Measurements from ENCODE around the gene FGD4.
"Not testable (repeated sequence)": the region's sequence is repeated elsewhere in the genome, so short reads cannot be mapped to it uniquely, and the experiment has no call there.

FGD4 gene

DNA sequence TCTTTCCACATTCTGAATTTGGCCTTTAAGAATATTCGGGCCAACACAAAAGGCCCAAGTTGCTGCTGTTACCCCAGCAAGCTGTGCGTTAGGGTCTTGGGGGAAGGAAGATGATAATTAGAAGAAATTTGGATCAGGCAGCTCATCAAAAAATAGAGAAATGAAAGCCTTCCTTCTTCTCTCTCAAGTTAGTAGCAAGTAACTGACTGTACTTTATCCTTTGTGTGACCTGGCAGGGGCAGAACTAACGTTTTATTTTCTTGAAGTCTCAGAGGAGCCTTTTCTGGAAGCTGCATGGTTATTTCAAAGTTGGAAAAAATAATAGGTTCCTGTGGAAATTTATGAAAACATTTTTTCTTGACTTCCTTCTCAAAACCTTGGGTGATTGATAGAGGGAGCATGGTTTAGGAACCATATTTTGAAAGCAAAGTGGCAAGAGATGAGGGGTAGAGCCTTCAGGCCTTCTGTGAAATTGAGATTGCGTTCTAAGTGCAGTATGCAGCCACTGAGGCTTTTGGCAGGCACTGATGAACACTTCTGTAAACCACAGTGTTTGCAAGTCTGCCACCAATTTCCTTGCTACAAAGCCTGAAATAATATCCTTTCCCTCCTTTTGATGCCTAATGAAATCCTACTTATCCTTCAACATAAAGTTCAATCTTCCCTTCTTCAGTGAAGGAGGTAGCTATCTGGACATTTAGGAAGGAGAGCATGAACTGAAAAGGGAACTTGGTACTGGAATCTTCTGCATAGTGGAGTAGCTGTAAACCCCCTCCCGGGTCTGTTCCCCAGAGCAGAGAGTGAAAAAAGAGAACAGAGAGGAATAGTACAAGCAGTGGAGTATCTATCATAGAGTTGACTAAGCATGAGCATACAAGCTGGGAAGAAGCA is 123.2 kb downstream of the FGD4 start:
- DNase-seq (ENCODE audit: low read depth) = no peak

DNA sequence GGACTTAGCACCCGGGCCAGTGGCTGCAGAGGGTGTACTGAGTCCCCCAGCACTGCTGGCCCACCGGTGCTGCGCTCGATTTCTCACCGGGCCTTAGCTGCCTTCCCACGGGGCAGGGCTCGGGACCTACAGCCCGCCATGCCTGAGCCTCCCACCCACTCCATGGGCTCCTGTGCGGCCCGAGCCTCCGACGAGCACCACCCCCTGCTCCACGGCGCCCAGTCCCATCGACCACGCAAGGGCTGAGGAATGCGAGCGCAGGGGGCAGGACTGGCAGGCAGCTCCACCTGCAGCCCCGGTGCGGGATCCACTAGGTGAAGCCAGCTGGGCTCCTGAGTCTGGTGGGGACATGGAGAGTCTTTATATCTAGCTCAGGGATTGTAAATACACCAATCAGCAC is 126.4 kb downstream of the FGD4 start:
- not testable (repeated sequence) for DNase-seq (ENCODE audit: low read depth)

DNA sequence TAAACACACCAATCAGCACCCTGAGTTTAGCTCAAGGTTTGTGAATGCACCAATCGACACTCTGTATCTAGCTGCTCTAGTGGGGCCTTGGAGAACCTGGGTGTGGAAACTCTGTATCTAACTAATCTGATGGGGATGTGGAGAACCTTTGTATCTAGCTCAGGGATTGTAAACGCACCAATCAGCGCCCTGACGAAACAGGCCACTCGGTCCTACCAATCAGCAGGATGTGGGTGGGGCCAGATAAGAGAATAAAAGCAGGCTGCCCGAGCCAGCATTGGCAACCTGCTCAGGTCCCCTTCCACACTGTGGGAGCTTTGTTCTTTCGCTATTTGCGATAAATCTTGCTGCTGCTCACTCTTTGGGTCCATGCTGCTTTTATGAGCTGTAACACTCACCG is 127.0 kb downstream of the FGD4 start:
- not testable (repeated sequence) for DNase-seq (ENCODE audit: low read depth)

GRCh38 chr12:32532422-32532821 is 133.1 kb downstream of the FGD4 start:
- no peak for DNase-seq (ENCODE audit: low read depth)

GRCh38 chr12:32532951-32533350 is 133.6 kb downstream of the FGD4 start:
- DNase-seq (ENCODE audit: low read depth) = no peak

- DNase-seq (ENCODE audit: low read depth) = not testable (repeated sequence)
These were observed 134.1 kb downstream of the FGD4 start for GRCh38 chr12:32533506-32533905.

- DNase-seq (ENCODE audit: low read depth) = peak; percentile 99
These were observed 134.7 kb downstream of the FGD4 start for GRCh38 chr12:32533971-32534590.

DNA sequence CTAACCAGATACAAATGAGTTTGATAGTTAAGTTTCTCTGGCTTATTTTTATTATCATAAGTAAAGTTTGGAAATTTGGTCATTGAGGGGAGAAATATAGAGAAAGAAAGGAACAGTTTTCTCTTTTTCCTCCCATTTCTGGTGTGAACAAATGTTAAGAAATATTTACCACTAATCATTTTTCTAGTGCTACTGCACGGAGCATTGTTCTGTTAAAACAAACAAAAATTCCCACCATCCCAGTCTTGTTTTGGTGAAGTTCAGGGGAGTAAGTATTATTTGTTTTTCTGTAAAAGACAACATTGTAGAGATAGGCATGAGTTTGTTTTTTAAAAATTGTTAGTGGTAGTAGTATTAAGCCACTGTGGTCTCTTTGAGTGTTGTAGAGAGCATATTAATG is 135.3 kb downstream of the FGD4 start:
- DNase-seq (ENCODE audit: low read depth) = no peak

DNA sequence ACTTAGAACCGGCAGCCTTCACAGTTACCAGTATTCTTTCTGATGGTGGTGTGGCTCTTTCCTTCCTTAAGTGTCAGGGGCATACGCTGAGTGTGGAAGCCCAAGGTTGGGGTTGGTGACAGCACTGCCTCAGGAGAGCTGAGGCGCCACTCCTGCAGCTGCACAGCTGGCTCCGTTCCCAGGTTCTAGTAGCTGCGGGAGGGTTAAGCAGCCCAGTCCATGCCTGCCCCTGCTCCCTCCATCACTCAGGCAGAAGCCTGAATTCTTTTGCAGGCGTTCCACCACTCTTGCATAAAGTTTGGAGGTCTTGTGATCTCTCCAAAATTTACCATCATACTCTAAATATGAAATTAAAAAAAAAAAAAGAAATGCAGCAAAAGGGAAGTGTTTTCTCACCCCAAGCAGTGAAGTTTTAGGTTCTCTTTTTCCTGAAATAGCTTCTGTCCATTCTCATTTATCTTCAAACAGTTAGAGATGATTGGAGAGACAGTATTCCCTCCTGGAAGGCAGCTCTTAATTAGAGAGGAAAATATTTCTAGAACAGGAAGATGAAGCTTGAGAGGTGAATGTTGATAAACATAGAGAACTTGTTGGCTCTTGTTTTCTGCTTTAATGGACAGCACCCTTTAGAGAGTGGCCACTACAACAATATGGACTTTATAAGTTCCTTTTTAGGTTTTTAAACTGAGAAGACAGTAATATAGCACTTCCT is 136.1 kb downstream of the FGD4 start:
- DNase-seq (ENCODE audit: low read depth) = peak; percentile 78

DNA sequence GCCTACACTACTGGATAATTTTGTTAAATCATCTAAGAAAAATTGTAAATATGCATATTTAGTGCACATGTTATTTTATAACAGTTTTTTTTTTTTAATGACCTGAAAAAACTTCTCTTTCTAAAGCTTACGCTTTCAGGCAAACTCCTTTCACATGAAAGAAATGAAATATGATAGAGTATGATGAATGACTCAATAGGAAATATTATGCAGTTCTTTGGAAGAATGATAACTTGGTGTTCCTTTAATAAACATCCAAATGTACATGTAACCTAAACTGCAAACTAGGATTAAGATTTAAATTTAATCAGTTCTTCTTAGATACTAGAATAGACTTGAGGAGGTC is 136.6 kb downstream of the FGD4 start:
- peak; percentile 36 for DNase-seq (ENCODE audit: low read depth)

DNA sequence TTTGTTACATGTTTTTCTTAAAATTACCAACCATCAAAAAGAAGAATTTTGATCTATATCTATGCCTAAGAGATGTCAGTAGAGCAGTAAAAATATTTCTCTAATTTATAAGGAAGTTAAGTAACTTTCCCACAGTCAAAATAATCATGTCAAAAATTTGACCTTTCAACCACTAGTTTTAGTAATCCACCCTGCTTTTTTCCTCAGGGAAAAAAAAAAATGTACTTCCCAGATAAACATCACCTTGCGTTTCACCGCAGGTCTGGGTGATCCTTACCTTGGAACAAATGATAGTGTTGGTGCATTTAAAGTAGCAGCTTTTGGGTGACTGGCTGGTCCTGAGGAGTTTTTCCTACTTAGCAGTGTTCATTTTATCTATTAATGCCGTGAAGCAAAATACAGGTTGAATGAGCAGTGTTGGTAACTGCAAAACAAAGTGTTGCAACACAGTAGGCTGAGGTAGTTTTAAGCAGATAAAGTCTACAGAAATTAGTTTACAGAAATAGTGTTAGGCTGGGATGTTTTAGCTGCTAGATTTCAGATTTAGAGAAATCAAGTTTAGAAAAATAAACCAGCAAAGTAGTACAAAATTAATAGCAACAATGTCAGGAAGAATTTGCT is 142.5 kb downstream of the FGD4 start:
- DNase-seq (ENCODE audit: low read depth) = peak; percentile 85

GRCh38 chr12:32542428-32543229 is 143.3 kb downstream of the FGD4 start:
- no peak for DNase-seq (ENCODE audit: low read depth)

DNA sequence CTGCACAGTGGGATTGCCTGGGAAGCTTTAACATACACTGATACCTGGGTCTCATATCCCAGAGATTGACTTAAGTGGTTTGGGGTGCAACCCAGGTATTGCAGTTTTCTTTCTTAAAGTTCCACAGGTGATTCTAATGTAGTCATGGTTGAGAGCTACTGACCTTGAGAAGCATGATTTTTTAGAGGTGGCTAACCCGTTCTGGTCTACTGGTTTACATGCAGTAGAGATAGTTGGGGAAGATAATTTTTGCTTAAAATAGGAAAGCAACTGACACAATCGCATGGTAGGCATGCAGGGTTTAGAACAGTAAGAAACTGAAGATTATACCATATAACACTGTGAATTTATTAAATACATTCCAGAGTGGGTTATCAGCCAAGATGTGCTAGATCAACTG is 145.5 kb downstream of the FGD4 start:
- DNase-seq (ENCODE audit: low read depth) = no peak

GRCh38 chr12:32545413-32545980 is 146.1 kb downstream of the FGD4 start:
- DNase-seq (ENCODE audit: low read depth) = no peak

DNA sequence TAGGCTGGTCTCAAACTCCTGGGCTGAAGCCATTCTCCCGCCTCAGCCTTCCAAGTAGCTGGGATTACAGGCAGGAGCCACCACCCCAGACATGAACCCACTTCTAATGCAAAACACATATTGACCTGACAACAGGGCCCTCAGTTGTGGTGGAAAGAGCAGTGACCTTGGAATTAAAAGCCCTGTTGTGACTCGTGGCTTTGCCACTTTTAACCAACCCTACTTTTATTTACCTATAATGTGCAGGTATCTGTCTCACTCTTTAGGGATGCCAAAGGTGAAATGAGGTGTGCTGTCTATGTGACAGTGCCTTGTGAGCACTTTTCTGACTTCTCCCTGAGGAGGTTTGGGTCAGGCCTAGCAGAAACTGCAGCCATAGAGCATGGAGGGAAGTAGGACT is 146.9 kb downstream of the FGD4 start:
- no peak for DNase-seq (ENCODE audit: low read depth)

GRCh38 chr12:32548691-32549281 is 149.4 kb downstream of the FGD4 start:
- DNase-seq (ENCODE audit: low read depth) = peak; percentile 90

DNA sequence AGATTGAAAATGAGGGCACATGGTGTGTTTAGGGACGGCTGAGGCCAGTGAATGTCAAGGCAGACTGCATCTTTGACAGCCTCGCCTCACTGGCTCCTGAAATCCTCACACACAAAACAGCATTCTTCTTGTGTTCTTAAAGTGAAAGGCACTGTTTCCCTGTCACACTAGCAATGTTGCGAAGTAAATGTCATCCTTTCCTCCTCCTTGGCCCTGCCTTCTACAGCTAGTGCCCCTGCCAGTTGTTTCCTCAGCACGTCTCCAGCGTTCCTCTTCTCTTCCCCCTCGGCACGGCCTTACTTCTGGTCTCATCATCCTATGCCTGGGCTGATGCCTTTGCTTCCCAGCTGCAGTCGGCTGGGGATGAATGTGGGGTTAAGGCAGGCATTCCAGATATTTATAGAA is 150.3 kb downstream of the FGD4 start:
- DNase-seq (ENCODE audit: low read depth) = peak; percentile 66

DNA sequence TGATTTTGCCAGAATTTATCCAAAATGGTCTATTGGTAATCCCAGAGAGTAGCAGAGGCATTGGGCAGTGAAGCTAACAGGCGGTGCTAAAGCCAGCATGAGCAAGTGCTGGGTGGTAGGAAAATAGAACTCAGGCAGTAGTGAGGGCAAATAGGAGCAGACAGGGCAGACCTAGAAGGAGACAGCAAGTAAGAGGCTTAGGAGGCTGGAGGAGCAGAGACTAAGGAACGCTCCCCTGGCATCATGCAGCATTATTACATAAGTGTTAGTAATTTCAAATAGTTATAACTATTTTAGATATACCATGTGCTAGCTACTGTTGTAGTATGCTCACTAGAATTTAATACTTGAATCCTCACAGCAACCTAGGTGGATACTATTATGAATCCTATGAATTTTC is 151.7 kb downstream of the FGD4 start:
- DNase-seq (ENCODE audit: low read depth) = no peak

- DNase-seq (ENCODE audit: low read depth) = peak; percentile 74
These were observed 159.5 kb downstream of the FGD4 start for GRCh38 chr12:32558903-32559302.

DNA sequence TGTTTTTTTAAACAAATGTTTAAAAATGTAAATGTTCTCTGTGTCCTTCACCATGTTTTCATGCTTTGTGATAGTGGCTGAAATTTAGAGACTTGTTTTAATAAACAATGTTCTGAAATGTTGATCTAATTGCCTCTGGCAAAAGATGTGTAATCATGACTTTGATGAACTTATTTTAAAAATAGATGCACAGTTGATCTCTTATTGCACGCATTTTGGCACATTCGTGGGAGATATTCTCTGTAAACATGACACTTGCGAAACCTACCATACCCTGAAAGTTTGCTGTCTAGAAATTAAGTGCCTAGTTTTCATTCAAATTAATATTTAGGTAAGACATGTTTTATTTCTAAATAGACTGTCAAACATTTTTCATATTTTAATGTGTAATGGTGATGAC is 160.1 kb downstream of the FGD4 start:
- no peak for DNase-seq (ENCODE audit: low read depth)

- no peak for DNase-seq (ENCODE audit: low read depth)
These were observed 161.2 kb downstream of the FGD4 start for GRCh38 chr12:32560520-32560919.

All from iris pigment epithelial cell (primary cell).